WERI-Rb-1 (cell line): ENCODE measurements around the gene SLAIN2.

Source experiments
- DNase-seq: peaks from one replicate; pipeline ENCODE4 v3.0.0-alpha.2; 2020
- H3K27ac ChIP-seq: fragments of 250-450 bp; sonication (Bioruptor Pico); 2 replicates; pipeline ENCODE4 v1.5.1; 2020; ENCODE audit warnings: mild to moderate bottlenecking, moderate library complexity
- H3K27me3 ChIP-seq: fragments of 250-450 bp; sonication (Bioruptor Pico); 2 replicates; pipeline ENCODE4 v1.5.1; 2021; ENCODE audit warnings: mild to moderate bottlenecking, low read depth, moderate library complexity; ENCODE audit not compliant: insufficient read depth, severe bottlenecking
- H3K36me3 ChIP-seq: fragments of 250-450 bp; sonication (Bioruptor Pico); 2 replicates; pipeline ENCODE4 v1.5.1; 2020; ENCODE audit warnings: mild to moderate bottlenecking, moderate library complexity
- H3K4me3 ChIP-seq: 2 replicates; pipeline ENCODE4 v1.5.1; 2011; ENCODE audit warnings: low read depth, mild to moderate bottlenecking, control low read depth, low read length
- H3K9me3 ChIP-seq: fragments of 250-450 bp; sonication (Bioruptor Pico); 2 replicates; pipeline ENCODE4 v1.5.1; 2021; ENCODE audit warnings: mild to moderate bottlenecking, moderate library complexity; ENCODE audit not compliant: severe bottlenecking
- CTCF ChIP-seq: IDR thresholded peaks from 2 replicates; pipeline ENCODE4 v1.5.1; 2011; ENCODE audit warnings: low read depth, mild to moderate bottlenecking, control low read depth, inconsistent platforms, low read length

SLAIN2 gene

GRCh38 chr4:48372272-48372671, 30.9 kb downstream of the SLAIN2 start:
- TF ChIP-seq CTCF: no peak
- Histone ChIP-seq H3K27ac (no peak overlapping the region), H3K4me3 (no peak overlapping the region), H3K27me3 (no peaks in the 10 kb centered on the region), H3K36me3 (peaks cover 6% of the 10 kb centered on the region), H3K9me3 (no peaks in the 10 kb centered on the region)
- DNase-seq: no peak

GRCh38 chr4:48375651-48376304, 34.4 kb downstream of the SLAIN2 start:
- H3K4me3 ChIP-seq: no peak overlapping the region
- DNase-seq: no peak
- H3K9me3 ChIP-seq: no peaks in the 10 kb centered on the region
- TF ChIP-seq CTCF: no peak
- H3K27me3 ChIP-seq: no peaks in the 10 kb centered on the region
- H3K27ac ChIP-seq: no peak overlapping the region
- peaks cover under 1% of the 10 kb centered on the region for H3K36me3 ChIP-seq

- Histone ChIP-seq H3K9me3 (no peaks in the 10 kb centered on the region), H3K4me3 (no peak overlapping the region), H3K27me3 (no peaks in the 10 kb centered on the region), H3K36me3 (peaks cover 25% of the 10 kb centered on the region), H3K27ac (no peak overlapping the region)
- no peak for DNase-seq
- no peak for TF ChIP-seq CTCF
These were observed 38.4 kb downstream of the SLAIN2 start for GRCh38 chr4:48379587-48380180.

- TF ChIP-seq CTCF: no peak
- H3K27me3 ChIP-seq: no peaks in the 10 kb centered on the region
- H3K27ac ChIP-seq: no peak overlapping the region
- no peaks in the 10 kb centered on the region for H3K9me3 ChIP-seq
- no peak overlapping the region for H3K4me3 ChIP-seq
- DNase-seq: no peak
- H3K36me3 ChIP-seq: peaks cover 32% of the 10 kb centered on the region
These were observed 39.3 kb downstream of the SLAIN2 start for GRCh38 chr4:48380583-48381167.

- no peak for DNase-seq
- Histone ChIP-seq H3K27ac (no peak overlapping the region), H3K27me3 (no peaks in the 10 kb centered on the region), H3K36me3 (peaks cover 47% of the 10 kb centered on the region), H3K9me3 (no peaks in the 10 kb centered on the region), H3K4me3 (no peak overlapping the region)
- no peak for TF ChIP-seq CTCF
These were observed 47.3 kb downstream of the SLAIN2 start for GRCh38 chr4:48388525-48389154.
